GM18907 (cell line): Measurements from ENCODE around the gene LPCAT1.
"Not testable (repeated sequence)": the region's sequence is repeated elsewhere in the genome, so short reads cannot be mapped to it uniquely, and the experiment has no call there.

Experiments used
- ATAC-seq: cut with Tn5 transposase; IDR thresholded peaks from one replicate; pipeline ENCODE4 v1.9.1; 2021; ENCODE audit warnings: mild to moderate bottlenecking, moderate library complexity; ENCODE audit not compliant: unreplicated experiment

Gene LPCAT1

DNA sequence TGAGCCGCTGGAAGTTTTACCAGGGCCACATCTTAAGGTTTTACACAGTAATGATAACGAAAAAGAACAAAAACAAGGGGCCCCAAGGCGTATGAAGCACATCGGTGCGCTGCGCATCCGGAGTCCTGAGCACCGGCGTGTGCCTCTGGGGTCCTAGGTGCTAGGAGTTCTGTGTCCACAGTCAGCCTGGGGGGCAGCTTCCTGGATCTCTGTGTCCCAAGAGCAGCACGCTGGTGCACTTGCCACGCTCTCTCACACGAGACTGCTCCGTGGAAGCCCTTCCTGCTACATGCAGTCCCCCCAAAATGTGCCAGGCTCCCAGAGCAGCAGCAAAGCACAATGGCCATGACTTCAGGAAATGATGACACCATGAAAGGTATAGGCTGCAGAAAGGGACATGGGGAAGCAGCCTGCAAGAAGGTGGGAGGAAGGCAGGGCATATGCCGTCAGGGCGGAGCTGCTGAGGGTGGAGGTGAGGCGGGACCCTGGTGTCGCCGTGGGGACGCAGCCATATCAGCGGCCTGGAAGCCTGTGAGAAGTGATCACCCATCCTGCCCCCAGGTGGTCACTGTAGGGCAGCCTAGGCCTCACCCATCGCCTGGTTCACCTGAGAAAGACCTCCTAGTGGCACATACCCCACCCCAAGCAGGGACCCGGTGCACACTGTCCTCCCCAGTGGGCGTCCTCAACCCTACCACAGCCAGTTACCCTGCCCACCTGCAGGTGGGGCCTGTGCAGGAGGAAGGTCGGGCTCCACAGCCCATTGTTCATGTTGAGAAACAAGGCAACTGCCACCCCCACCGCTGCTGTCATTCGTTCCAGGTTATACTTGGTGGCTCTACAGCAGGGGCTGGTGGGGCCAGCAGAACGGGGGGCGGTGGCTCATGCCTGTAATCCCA lies 54.9 kb downstream of the LPCAT1 start:
- no peak for ATAC-seq

DNA sequence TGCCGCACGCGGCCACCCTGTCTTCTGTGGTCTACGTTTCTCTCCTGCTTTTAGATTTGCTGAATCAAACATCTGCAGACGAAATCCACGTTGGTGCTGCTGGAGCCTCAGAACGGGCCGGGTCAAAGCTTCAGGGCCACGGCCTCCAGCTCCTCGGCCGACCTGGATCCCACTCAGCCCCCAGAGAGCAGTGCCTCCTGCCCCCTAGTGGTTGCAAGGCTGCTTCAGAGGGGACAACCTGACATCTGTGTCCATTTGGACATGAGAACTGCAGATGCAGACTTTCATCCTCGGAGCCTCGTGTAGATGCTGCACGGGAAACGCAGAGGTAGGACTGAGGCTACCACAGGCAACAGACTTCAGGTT lies 55.5 kb downstream of the LPCAT1 start:
- no peak for ATAC-seq

DNA sequence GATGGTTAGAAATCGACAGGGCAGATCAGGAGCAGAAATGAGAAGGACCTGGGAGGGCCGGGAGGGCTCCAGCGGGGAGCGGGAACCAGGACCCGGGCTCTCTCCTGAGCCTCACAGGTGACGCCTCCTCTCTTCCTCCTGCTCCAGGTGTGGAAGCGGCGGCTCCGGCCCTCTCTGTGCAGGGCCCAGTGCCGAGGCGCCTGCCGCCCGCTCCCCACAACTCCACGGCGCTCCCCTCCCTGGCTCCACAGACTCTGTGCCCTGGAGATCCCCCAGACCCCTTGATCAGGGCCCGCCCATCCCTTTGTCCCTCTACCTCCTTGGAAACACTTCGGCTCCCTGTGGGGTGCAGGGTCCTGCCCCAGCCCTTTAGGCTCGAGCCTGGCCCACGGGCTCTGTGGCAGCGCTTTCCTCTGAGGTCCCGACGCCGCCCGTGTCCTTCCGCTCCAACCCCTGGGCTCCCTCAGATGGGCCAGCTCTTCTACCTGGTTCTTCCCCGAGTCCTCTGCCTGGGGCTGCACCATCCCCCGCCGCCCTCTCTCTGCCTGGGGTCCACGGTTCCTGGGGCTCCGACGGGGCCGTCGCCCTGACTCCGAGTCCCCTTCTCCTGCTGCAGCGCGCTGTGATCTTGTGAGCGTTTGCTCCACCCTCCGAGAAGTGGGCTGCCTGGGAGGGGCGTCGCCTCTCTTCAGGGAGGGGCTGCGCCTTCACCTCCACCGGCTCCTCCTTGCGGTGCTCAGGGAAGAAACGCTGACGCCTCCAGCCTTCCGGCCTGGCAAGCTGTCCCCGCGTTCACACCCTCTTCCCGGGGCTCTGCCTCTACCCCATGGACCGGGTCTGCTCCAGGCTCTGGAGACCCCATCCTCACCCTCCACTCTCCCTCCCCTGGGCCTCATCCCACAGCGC lies 56.2 kb downstream of the LPCAT1 start:
- no peak for ATAC-seq

DNA sequence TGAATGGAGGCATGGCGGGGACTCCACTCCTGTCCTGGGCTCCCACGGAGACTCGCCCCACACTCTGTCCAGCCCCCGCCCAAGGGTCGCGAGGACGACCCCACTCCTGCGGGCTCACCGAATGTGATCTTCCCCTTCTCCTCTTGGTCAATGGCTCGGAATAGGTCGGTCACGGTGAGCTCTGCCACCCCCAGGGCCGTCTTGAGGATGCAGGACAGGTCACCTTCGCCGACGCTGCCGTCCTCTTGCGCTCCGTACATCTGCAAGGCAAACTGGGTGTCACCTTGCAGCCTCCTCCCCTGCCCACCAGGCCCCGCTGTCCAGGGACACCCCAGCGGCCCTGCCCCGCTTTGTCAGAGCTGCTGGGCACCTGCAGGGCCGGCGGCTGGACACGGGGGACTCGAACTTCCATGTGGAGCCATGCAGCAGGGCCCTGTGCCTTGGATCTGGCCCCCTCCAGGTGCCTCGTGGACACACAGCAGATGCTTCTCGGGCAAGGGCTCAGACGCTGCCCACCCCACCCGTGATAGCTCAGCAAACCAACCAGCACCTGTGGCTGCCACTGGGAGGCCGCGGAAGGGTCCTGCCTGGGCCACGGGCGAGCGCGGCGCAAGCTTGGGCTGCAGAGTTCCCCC lies 57.0 kb downstream of the LPCAT1 start:
- no peak for ATAC-seq

DNA sequence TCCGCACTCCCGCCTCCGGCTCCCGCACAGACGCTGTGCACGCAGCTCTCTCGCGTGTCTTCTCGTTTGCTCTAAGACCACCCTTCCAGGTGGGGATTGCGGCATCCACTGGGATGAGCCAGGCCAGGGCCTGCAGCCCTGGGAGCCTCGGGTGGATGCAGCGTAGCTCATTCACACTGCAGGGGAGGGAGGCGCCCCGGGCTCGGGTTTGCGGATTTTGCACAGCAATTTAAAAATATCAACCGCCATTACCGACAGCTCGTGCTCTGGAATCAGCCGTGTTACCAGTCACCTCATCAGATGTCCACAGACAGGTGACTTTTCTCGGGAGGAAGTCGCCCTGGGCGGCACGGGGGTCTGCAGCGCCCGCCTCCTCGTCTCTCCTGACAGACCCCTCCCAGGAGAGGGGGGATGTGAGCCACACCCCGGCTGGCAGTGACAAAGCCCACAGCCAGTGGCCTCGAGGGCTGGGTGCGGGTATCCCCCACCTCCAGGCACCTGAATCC lies 57.7 kb downstream of the LPCAT1 start:
- ATAC-seq: no peak

DNA sequence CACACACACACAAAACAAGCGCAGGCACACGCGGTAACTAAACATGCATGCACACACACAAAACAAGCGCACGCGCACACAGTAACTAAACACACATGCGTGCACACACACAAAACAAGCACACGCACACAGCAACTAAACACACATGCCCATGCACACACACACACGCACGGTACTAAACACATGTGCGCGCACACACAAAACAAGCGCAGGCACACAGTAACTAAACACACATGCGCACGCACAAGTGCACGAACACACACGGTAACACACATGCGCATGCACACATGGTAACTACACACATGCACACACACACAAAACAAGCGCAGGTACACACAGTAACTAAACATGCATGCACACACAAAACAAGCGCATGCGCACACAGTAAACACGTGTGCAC lies 58.6 kb downstream of the LPCAT1 start:
- no peak for ATAC-seq

DNA sequence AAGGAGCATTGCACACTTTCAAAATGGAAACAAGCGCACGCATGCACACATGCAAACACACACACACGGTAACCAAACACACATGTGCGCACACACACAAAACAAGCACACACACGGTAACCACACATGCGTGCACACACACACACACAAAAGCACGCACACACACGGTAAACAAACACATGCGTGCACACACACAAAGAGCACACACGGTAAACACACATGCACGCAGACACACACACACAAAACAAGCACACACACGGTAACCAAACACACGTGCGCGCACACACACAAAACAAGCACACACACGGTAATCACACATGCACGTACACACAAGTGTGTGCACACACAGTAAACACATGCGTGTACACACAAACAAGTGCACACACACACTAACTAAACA lies 59.2 kb downstream of the LPCAT1 start:
- ATAC-seq: no peak

DNA sequence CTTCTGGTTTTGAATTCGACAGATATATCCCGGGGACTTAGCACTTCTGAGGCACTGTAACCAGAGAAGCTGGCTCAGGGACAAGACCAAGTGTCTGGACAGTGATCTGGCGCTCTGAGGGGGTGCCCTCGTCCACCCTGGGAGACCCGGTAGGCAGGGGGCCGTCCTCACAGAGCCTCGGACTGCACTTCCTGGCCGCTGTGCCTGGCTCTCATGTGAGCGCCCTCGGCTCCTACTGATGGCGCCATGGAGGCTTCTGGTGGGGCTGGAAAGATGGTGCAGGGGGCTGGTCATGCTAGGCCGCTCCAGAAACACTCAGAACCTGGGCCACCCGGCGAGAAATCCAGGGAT lies 59.7 kb downstream of the LPCAT1 start:
- ATAC-seq: no peak

DNA sequence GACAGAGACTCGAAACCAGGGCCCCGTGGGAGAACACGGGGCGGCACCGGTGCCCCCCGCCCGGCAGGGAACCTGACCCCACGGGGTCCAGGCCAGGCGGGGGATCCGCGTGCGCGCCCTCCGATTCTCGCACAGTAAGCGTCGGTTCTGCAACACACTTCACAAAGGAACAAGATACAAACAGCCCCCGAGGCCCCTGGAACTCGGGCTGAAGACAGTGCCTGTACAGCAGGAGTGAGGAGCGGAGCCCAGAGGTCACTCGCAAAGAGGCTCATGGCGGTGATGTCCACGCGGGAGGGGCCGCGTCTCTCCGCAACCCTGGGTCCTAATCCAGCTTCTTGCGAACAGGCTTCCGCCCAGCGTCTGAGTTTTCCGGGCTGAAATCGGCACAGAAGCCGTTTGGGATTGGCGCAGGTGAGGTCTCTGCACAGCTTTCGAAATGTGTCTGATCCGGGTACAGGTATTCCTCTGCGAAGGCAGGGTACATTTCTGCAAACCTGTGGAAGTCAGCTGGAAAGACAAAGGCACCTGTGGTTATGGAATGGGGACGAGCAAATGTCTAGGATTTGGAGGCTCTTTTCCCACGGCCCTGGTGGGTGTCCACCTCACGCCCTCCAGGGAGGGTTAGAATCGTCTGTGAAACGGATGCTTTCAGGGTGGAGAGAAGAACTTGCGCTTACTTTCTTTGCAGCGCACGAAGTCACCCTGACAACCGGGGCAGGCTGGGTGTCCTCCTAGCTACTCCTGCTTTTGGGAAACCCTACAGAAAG lies 60.2 kb downstream of the LPCAT1 start:
- ATAC-seq: no peak

DNA sequence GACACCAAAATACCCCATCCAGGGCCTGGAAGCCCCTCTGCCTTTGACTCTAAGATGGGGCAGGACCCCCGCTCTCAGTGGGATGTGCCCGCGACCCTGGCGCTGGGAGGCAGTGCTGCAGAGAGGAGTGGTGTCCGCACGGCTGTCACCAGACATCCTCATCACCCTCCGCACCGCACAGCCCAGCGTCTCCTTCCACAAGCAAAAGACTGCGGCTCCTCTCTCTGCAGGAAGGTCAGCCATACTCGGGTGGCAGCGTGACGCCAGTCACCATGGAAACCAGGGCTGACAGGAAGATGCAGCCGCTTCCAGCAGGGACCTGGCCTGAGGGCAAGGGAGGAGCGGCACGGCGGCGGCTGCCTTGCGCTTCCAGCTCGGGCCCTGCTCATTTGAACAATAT lies 61.4 kb downstream of the LPCAT1 start:
- no peak for ATAC-seq

DNA sequence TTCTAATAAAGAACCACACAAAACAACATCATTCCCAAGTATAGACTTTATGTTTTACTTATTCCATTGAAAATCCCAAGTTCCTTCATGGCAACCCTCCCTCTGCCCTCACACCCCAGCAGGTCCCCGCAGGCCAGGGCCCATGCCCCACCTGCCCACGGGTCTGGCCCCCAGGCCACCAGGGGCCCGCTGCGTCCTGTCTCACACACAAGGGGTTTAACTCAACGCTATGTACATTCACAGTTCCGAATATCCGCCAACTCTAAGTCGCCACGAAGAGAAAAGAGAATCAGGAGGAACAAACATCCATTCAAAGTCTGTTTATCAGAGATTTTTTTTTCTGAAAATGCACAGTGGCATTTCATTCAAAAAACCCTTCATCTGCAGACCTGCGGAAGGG lies 62.4 kb downstream of the LPCAT1 start:
- ATAC-seq: no peak

DNA sequence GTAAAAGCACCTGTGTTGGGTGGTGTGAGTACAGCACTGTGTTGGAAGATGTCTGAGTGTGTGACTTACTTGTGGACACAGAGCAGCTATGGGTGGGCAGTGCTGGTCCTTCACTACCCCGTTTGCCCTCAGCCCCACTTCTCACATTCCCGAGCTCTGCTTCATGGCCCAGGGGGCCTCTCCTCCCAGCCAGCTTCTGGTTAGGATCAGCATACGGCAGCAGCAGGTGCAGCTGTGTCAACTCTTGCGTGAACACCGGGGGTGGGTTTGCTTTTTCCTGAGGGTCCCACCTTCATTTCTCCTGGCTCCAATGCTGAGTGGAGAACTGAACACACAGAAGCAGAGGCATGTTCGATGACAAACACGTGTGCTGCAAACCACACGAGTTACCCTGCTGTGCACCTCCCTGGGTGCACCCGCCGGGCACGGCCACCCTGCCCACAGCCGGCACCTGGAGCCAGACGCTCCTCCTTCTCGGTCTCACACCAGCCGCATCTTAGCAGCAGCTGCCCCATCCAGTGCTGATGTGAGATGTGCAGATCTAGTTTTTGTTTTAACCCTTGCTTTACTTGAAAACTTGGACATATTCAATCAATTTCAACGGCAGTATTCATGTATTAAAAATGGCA lies 63.6 kb downstream of the LPCAT1 start:
- ATAC-seq: no peak

DNA sequence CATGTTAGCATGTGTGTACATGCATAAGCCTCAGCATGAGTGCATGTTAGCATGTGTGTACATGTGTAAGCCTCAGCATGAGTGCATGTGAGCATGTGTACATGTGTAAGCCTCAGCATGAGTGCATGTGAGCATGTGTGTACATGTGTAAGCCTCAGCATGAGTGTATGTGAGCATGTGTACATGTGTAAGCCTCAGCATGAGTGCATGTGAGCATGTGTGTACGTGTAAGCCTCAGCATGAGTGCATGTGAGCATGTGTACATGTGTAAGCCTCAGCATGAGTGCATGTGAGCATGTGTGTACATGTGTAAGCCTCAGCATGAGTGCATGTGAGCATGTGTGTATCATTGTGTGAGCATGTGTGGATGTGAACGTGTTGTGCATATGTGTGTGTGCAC lies 64.3 kb downstream of the LPCAT1 start:
- ATAC-seq: not testable (repeated sequence)

DNA sequence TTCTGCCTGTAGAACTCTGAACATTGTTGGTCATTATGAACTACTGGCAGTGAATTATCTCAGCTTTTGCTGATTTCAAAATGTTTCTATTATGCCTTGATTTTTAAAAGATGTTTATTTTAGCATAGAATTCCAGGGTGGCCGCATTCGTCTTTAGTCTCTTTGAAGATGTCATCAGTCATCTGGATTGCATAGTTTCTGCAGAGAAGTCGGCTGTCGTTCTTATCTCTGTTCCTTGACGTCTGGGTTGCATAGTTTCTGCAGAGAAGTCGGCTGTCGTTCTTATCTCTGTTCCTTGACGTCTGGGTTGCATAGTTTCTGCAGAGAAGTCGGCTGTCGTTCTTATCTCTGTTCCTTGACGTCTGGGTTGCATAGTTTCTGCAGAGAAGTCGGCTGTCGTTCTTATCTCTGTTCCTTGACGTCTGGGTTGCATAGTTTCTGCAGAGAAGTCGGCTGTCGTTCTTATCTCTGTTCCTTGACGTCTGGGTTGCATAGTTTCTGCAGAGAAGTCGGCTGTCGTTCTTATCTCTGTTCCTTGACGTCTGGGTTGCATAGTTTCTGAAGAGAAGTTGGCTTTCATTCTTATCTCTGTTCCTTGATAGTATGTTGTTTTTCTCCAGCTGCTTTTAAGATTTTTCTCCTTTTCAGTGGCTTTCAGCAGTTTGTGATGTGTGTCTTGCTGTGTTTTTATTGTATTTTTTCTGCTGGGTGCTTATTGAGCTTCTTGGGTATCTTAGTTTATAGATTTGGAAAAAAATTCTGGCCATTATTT lies 67.5 kb downstream of the LPCAT1 start:
- ATAC-seq: not testable (repeated sequence)

DNA sequence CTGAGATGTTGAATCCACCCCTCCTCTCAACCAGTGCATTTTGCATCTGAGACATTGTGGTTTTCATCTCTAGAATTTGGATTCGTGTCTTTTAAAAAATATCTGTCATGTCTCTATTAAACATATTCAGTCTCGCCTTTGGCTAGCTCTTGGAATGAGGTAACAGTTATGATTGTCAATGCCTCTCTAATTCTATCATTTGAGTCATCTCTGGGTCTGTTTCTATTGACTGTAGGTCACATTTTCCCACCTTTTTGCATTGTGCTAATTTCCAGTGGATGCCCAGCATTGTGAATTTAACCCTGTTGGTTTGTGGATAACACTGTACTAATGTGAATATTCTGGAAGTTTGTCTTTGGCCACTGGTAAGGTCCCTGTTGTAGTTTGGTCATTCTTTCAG lies 70.1 kb downstream of the LPCAT1 start:
- no peak for ATAC-seq

DNA sequence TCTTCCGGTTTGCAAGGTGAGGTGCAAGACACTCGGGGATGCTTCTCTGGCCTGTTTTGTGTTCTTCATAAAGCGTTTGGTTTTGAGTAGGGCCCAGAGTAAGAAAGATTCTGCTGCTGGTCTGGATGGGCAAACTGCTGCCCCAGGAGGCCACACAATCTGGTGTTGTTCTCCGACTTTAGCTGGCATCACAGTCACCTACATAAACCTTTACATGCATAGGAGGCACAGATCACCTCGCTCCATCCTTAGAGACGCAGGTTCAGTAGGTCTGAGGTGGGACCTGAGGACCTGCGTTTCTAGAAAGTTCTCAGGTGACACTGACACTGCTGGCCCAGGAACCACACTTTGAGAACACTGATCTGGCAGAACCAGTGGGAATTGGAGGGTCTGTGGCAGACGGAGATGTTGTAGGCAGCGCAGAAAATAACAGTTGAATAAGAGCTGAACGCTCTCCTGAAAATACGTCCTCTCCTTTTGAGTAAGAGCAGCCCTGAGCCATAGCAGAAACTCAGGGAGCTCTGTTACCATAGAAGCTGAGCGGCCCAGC lies 74.6 kb downstream of the LPCAT1 start:
- ATAC-seq: no peak

DNA sequence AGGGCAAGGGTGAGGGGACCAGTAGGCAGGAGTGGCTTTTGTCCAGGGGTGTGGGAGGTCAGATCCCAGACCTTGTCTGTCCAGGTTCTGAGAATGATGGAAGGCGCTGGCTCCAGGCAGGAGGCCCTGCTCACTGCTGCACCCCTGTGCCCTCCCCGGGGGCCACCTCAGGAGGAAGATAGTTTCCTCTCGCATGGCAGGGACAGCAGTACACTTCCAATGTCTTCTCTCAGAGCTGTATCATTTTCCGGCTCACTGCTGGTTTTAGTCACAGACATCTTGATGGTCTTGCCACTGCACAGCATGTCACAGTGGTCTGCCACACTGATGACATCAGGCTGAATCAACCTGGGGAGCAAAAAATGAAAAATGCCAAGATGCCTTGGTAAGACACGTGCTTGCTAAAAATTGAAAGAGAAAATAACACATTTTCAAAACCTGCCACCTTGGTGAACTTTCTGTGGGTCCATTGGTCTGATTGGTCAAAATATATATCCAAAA lies 75.2 kb downstream of the LPCAT1 start:
- no peak for ATAC-seq

DNA sequence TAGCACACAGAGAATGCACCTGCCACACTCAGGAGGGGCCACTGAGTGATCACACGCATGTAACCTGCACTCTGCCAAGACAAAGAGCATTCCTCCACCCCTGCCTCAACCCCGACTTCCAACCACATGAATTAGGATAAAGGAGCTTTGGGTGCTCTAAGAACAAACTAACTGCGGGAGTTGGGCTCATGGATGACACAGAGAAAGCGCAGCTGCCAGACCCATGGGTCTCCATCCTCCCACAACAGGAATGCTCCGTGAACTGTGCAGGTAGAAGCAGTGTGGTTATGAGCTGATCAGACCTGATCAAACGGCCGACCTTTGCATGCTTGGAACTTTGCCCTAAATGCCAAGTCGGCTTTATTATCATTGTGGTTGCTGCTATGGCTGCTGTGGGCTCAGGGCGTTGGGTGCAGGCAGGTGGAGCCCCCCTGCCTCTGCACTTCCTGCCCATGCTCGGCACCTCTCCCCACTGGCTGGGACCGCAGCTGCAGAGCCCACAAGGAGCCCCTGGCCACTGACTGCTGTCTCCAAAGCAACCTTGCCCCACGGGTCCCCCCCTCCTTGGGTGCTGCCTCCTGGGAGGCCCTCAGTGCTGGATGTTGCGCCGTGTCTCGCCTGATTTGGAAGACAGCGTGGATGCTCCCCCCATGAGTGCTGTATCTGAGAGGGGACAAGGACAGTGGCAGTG lies 75.9 kb downstream of the LPCAT1 start:
- ATAC-seq: no peak
